T-helper 2 cell (primary cell): ENCODE results near the gene ASPSCR1.

Experiments
- DNase-seq, 5 experiments: peaks; one replicate each; pipeline versions ENCODE4 v3.0.0 to v3.0.0-alpha.2; 2012 to 2022

ASPSCR1 gene

DNA sequence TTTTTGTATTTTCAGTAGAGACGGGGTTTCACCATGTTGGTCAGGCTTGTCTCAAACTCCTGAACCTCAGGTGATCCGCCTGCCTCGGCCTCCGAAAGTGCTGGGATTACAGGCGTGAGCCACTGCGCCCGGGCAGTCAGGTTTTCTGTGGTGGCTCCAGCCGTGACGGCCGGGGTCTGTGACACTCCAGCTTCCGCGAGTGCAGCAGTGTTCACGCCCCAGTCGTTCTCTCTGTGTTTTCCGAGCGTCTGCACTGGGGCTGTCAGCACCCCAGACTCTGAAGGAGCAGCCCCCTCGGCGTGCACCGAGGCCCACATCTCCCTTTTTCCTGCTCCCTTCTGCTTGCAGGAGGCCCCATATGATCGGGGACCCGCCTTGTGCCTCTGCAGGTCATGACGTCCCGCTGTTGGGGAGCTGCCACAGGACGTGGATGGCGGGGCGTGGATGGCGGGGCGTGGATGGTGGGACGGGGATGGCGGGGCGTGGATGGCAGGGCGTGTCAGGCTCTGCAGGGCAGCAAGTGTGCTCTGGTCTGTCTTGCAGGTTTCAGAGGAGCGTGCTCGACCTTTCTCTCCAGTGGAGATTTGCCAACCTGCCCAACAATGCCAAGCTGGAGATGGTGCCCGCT lies 5.7 kb downstream of the ASPSCR1 start:
- no peak for DNase-seq

DNA sequence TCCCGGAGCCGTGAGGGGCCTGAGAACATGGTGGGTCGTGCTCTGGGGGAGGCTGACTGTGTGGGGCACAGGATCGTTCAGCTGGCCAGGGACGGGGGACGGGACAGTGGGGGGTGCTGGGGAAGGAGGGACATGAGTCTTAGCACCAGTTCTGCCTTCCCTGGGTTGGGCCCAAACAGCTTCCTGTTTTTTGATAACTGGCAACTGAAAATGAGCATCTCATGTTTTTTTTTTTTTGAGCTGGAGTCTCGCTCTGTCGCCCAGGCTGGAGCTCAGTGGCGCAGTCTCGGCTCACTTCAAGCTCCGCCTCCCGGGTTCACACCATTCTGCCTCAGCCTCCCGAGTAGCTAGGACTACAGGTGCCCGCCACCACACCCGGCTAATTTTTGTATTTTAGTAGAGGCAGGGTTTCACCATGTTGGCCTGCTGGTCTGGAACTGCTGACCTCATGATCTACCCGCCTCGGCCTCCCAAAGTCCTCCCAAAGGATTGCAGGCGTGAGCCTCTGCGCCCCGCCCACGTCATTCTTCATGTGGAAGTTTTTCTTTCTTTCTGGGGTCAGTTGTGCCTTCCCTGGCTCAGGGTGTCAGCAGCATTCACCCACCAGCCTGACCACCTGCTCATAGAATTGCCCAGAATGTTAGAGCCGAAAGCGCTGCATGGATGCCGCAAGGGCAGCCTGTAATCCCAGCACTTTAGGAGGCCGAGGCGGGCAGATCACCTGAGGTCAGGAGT lies 6.4 kb downstream of the ASPSCR1 start:
- no peak for DNase-seq

DNA sequence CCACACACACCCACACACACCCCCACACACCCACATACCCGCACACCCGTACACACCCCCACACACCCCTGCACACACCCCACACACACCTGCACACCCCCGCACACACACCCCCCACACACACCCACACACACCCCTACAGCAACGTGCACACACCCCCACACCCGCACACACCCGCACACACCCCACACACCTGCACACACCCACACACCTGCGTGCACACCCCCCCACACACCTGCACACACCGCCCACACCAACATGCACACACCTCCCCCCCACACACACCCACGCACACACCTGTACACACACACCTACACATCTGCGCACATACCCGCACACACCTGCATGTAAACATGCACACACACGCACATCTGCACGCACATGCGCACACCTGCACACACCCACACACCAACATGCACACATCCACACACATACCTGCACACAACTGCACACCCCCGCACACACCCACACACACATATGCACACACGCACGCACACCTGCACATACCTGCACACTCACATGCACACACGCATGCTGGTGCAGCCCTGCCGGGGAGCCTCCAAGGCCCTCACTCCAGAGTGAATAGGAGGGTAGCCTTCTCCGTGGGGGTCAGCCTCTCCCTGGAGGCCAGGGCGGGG lies 7.5 kb downstream of the ASPSCR1 start:
- DNase-seq: no peak

DNA sequence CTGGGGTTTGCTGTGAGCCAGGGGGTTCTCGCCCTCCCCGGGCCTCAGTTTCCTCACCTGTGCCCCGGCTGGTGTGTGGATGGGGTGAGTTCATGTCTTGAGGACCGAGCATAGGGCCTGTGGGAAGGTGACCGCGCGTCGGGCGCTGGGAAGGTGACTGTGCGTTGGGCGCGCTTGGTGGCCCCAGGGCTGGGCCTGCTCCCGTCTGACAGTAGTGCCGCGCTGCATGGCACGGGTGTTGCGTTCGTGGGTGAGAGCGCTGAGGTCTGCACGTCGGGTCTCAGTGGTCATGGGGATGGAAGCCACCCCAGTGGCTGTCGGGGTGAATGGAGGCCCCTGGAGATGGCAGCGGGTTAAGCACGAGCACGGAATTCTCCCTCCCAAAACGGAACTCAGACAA lies 9.2 kb downstream of the ASPSCR1 start:
- DNase-seq: no peak

DNA sequence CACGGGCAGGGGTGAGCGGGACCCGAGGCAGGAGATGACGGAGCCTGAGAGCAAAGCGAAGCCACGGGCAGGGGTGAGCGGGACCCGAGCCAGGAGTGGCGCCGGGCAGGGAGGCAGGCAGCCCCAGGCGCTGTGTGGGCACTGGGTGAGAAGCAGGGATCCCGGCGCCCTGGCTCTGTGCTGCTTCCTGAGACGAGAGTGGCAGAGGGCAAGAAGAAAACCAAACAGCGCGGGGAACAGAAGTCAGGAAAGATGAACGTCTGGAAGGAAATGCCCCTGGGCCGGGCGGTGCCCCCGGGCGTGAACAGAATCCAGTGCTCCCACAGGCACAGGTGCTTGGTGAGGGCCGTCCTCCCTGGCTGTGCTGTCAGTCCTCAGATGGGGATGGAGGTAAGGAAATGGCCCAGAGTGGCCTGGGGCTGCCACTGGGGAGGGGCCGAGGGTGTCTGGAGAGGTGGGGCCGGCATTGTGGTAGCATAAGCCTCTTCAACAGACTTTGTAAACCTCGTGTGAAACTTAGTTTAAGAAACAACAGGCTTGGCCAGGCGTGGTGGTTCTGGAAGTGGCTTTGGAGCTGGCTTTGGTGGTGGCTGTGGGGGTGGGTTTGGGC lies 9.8 kb downstream of the ASPSCR1 start:
- no peak for DNase-seq

DNA sequence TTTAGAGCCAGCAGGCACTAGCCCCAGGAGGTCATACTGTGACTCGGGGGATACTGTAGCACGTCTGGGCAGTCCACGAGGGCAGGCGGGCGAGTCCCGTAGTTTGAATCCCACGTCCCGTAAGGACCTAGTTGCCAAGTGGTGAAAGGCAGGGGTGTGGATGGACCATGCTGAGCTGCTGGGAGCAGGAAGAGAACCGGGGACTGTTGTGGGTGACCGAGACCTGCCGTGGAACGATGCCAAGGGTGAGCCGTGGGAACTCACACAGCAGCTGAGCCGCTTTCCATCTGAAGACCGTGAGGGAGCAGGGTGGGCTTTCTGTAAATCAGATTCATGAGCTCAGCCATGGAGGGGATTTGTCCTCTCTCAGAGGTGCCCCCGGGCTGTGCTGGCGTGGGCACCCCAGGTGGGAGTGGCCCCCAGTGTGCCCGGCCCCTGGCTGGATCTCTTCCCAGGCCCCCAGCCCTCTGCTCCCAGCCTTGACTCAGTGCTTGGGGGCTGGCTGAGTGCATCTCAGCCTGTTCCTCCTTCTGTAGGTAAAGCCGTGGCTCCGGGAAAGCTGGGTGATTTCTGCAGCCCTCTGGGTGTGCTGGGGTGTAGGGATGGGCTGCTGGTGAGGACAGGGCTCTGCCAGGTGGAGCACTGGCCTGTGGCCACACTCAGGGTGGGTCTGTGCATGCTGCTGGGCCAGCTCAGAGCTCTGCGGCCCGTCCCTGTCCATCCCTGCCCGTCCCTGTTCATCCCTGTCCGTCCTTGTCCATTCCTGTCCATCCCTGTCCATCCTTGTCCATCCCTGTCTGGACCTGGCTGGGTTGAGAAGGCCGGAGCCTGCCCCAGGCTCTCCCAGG lies 13.6 kb downstream of the ASPSCR1 start:
- DNase-seq: no peak

DNA sequence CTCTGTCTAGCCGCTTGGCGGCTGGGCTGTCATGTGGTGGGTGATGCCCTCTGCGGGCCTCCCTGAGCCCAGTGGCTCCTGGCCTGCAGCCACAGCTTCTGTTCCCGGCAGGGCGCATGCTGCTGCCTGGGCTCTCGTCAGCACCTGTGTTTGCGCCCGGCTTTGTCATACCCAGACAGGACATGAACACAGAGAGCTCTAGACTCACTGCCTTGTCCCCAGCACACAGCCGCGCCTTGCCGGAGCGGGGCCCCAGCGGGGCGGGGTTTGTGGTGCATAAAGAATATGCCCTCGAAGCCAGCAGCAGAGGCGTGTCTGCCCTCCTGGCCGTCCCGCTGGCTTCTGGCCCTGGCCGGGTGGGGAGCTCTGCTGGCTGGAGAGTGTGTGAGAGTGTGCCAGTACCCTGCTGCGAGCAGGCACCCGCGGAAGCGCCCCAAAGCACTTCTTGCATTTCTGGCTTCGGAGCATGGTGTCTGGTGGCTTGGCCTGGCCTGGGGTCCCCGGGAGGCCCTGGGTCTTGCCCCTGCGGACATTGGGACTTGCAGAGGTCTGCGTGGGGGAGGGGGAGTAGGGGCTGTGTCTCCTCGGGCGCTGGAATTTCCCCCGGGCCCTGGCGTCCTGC lies 14.4 kb downstream of the ASPSCR1 start:
- no peak for DNase-seq

DNA sequence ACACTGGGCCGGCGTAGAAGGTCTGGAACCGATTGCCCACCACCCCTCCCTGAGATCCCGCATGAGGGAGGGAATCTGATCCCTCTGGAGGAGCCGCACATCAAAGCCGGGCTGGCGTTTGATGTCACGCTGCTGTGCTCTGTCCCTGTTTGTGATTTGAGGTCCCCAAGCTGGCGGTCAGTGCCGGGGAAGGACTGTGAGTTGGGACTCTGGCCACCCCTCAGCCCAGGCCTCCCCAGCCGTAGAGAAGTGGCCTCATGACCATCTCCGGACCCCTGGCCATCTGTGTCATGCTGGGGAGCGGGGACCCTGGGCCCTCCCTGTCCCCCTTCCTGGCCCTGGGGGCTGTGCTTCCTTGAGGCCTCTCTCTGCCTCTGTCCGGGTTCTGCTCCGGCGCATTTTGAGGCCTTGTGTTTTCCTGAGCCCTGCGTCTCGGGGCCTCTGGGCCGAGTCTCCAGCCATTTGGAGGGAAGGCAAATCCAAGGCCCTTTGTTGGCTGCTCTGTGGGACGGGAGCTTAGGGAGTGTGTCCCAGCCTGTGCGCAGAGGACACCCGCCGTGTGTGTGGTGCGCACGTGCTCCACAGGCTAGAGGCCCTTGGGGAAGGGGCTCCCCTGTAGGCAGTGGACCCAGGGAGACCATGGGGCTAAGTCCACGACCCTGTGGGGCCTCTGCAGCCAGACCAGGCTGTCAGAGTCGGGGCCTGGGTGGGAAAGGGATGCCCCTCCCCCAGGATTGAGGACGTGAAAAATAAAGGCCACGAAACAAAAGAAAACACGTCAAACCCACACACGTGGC lies 15.1 kb downstream of the ASPSCR1 start:
- no peak for DNase-seq

DNA sequence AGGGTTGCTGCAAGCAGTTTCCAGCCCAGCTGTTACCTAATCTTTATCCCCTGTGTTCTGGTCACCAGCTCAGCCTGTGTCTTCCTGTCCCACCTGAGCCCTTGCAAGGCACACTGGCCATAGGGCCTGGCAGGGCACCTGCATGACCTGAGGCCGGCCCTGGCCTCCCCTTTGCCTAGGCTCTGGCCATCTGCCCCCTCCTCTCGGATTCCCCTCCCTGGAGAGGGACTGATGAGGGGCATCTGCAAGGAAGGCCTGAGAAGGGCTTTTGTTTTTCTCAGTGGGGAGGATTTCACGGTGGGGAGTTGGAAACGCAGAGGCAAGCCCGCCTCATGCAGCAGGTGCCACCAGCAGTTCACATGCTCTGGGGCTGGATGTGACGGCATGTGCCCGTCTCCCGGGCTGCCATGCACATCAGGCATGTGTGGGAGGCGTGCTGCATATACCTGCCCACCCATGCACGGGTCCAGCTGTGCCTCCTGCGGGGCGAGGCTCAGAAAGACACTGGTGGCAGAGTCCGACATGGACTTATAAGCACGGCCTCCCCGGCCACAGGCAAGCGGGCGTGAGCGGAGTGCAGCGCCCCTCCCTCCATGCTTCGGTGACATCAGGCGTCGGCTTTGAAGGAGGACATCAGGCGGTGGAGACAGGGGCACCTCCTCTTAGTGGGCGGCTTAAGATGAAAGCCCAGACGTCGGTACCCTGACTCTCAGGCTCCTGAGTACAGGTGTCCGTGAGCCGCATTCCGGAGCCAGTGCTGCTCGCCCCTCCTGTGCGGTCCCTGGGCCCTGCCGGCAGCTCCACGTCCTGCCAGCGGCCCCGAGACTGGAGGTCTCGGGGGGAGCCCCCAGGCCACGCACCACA lies 16.5 kb downstream of the ASPSCR1 start:
- no peak for DNase-seq

DNA sequence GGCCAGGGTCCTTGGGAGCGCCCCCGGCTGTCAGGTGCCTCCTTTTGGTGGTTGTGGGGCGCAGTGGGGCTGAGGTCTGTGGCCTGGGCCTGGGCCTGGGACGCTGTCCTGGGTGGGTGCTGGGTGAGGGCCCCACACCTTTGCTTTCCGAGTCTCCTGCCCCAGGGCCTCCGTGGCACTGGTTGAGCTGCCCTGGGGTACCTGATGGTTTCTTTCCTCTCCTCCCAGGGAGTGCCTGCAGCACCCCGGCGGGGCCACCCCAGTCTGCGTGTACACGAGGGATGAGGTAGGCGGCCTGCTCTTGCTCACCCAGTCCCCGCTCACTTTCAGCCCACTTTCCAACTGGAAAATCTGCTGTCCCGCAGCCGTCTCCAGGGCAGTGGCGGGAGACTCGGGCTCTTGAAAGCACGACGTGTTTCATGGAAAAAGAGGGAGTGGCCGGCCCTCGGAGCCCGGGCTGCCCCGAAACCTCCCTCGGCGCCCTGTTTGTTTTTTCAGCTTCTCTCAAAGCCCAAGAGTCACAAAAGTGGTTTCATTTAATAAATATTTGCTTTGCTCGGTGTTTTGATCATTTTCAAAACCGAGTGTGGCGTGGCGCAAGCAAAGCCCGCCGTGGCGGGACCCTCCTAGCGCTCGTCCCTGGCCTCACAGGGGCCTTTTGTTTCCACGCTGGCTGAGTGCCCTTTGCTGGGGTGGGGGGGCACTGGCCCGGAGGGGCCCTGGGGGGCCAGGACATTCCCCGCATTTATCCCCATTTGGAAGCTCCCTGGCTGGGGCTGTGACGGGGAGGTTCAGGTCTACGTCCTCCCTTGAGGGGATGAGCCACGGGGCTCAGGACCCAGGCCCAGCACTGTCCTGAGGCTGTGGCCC lies 17.4 kb downstream of the ASPSCR1 start:
- DNase-seq: no peak

DNA sequence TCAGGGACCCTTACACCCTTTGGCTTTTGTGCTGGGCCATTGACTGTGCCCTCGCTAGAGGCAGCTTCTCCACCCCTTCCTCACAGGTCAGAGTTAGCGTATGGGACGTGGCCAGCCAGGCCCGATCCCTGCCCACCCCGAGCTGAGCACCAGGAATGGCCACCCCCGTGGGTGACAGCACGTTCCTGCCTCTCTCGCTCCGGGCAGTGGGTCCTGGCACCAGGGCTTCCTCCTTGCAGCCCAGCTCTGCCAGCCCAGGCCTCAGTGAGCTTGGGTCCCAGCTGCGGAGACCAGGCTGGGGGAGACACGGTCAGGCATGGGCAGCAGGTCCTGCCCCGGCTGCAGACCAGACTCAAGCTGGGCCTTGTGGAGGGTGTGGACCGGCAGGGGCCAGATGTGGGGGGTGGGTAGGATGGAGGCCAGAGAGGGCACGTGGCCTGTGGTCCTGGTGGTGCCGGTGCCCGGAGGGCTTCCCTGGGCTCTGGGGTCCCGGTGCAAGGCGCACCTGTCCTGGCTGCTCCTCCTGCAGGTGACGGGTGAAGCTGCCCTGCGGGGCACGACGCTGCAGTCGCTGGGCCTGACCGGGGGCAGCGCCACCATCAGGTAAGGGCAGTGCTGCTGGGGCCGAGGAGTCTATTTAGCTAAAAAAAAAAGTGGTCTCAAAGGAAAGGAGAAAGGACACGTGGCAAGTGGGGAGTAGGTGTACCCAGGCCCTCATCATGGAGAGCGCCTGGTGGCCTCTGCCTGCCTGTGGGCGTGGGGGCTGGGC lies 18.2 kb downstream of the ASPSCR1 start:
- DNase-seq: no peak

DNA sequence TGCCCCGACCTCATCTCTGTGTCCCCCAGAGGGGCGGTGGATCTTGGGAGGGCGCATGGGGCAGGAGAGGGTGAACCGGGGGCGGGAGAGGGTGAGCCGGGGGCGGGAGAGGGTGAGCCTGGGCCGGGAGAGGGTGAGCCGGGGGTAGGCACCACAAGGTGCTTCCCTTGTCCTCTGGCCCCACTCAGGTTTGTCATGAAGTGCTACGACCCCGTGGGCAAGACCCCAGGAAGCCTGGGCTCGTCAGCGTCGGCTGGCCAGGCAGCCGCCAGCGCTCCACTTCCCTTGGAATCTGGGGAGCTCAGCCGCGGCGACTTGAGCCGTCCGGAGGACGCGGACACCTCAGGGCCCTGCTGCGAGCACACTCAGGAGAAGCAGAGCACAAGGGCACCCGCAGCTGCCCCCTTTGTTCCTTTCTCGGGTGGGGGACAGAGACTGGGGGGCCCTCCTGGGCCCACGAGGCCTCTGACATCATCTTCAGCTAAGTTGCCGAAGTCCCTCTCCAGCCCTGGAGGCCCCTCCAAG lies 18.9 kb downstream of the ASPSCR1 start:
- no peak for DNase-seq

DNA sequence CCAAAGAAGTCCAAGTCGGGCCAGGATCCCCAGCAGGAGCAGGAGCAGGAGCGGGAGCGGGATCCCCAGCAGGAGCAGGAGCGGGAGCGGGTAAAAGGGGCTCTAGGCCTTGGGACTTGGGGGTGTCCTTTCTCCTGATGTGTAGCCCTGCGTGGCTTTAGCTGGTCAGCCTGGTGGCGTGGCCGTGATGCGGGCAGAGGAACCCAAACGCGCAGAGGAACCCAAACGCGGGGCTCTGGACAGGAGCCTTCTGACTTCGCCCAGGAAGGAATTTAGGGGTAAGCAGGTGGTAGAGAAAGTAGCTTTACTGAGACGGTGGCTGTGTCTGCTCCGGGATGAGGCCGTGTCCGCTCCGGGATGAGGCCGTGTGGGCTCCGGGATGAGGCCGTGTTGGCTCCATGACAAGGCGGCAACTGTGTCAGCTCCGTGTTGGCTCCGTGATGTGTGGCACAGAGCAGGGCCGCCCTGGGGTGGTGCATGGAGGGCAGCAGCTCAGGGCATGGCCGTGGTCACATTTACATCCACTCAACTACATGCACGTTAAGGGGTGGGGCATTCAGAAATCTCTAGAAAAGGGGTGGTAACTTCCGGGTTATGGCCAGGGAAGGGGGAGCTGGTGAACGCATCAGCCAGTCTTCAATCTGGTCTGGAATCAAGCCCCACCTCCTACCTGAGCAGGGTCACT lies 19.5 kb downstream of the ASPSCR1 start:
- no peak for DNase-seq

DNA sequence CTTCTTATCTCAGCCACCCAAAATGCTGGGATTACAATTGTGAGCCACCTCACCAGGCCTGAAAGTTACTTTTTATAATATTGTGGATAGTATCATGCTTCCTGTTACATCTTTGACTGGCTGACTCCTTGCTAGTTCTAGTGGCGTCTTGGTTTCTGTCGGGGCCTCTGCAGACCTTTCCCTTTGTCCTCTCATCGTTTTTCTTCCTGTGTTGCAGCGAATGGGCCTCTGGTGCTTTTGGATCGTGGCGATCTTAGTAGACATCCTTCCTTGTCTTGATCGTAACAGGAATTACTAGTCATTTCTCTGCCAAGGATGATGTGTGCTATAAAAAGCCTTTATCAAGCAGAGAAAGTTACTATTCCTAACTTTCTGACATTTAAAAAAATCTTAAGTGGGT lies 20.8 kb downstream of the ASPSCR1 start:
- no peak for DNase-seq

DNA sequence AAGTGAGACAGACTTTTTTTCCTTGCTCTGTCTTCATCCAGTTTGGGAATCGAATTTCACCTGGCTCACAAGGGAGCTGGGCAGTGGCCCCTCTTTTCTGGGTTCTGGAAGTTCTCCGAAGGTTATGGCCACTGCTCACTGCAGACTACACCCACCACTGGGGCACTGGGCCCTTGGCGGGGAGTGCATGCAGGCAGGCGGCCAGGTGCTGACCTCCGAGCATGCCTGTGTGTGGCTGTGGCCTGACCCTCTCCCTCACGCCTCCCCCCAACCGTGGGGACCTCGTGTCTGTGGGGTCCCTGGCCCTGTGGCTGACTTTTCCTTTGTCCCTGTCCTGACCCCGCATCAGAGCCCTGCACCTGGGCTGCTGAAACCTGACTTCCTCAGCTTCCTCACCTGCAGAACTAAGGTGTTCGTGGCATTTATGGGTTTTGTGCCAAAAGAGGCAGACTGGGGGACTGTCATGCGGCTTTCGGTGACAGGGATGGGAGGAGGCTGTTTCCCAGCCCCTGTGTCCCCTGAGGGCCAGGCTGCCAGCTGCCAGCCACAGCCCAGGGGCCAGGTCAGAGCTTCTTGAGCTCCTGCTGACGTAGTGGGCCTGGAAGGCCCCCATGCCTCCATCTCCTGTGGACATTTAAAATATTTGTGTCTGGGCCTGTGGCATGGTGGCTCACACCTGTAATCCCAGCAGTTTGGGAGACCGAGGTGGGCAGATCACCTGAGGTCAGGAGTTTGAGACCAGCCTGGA lies 21.4 kb downstream of the ASPSCR1 start:
- no peak for DNase-seq

DNA sequence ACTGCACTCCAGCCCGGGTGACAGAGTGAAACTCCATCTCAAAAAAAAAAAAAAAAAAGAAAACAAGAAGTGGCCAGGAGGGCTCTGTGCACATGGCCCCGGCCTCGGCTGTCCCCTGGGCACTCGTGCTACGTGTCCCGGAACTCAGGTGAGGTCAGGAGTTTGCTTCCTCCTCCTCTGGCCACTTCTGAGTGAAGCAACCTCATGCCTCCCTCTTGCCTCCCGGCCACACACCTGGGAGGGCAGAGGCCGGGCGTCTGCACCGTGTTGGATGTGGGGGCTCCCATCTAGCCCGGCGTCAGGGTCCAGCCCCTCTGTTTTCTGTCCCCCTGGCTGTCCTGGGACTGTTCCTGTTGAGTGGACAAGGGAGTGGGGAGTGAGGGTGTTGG lies 22.2 kb downstream of the ASPSCR1 start:
- DNase-seq: no peak
